HG02852 (cell line): ENCODE data around the gene ARMS2.

Source experiments
- ATAC-seq: cut with Tn5 transposase; IDR thresholded peaks from one replicate; pipeline ENCODE4 v1.9.1; 2021; ENCODE audit warnings: mild to moderate bottlenecking, moderate library complexity; ENCODE audit not compliant: unreplicated experiment

Gene ARMS2

GRCh38 chr10:122469848-122470247 lies 15.4 kb downstream of the ARMS2 start:
- no peak for ATAC-seq

- no peak for ATAC-seq
Observed at GRCh38 chr10:122471531-122472177, 17.2 kb downstream of the ARMS2 start.

GRCh38 chr10:122473116-122473515 lies 18.7 kb downstream of the ARMS2 start:
- no peak for ATAC-seq

- no peak for ATAC-seq
Observed at GRCh38 chr10:122474131-122474818, 19.8 kb downstream of the ARMS2 start.

- no peak for ATAC-seq
Observed at GRCh38 chr10:122475100-122475499, 20.6 kb downstream of the ARMS2 start.

- ATAC-seq, result no peak
Observed at GRCh38 chr10:122475591-122476332, 21.3 kb downstream of the ARMS2 start.

- no peak for ATAC-seq
Observed at GRCh38 chr10:122476333-122476695, 21.9 kb downstream of the ARMS2 start.

- ATAC-seq, result no peak
Observed at GRCh38 chr10:122477436-122477835, 23.0 kb downstream of the ARMS2 start.

GRCh38 chr10:122478971-122479370 lies 24.5 kb downstream of the ARMS2 start:
- no peak for ATAC-seq

GRCh38 chr10:122480146-122480833 lies 25.8 kb downstream of the ARMS2 start:
- no peak for ATAC-seq

GRCh38 chr10:122481296-122482056 lies 27.0 kb downstream of the ARMS2 start:
- ATAC-seq, result no peak

- no peak for ATAC-seq
Observed at GRCh38 chr10:122484276-122485060, 30.0 kb downstream of the ARMS2 start.

- ATAC-seq, result no peak
Observed at GRCh38 chr10:122485670-122486069, 31.2 kb downstream of the ARMS2 start.

GRCh38 chr10:122486406-122487080 lies 32.1 kb downstream of the ARMS2 start:
- no peak for ATAC-seq

GRCh38 chr10:122487174-122487765 lies 32.8 kb downstream of the ARMS2 start:
- ATAC-seq, result no peak

GRCh38 chr10:122490268-122490667 lies 35.8 kb downstream of the ARMS2 start:
- ATAC-seq, result no peak

- peak; percentile 54 for ATAC-seq
Observed at GRCh38 chr10:122490786-122491680, 36.6 kb downstream of the ARMS2 start.

GRCh38 chr10:122492006-122492405 lies 37.6 kb downstream of the ARMS2 start:
- ATAC-seq, result no peak
